ENCODE data around the gene HOXA10. TPM values are rescaled to one million over a fixed set of nuclear protein-coding genes. Genes with fewer than 3 reads are reported as not detected.
A peak's percentile ranks its signal among the peaks of the same experiment; 100 is the strongest.

The HOXA10 gene
- polyA plus RNA-seq, 2 donors = 0.09 to 0.16 TPM

GRCh38 chr7:27168265-27168947 is 5.7 kb downstream of the HOXA10 start:
- Histone ChIP-seq H3K4me3 (ENCODE audit: low read depth in 1 of 2, low read length in 2 of 2) (no peak overlapping the region), H3K9me3 (ENCODE audit: control insufficient read depth in 2 of 2, insufficient read depth in 1 of 2, low read depth in 1 of 2, low read length in 1 of 2) (peaks cover 0 to 12% of the 10 kb centered on the region in 2 donors), H3K4me1 (ENCODE audit: control insufficient read depth in 2 of 2, insufficient read depth in 2 of 2, low read length in 1 of 2) (peaks cover 2 to 7% of the 10 kb centered on the region in 2 donors), H3K27ac (ENCODE audit: low read depth in 2 of 2, low read length in 1 of 2) (no peak overlapping the region), H3K36me3 (ENCODE audit: control insufficient read depth in 2 of 2, insufficient read depth in 2 of 2, low read length in 1 of 2) (no peaks in the 10 kb centered on the region), H3K27me3 (ENCODE audit: control insufficient read depth in 1 of 2, insufficient read depth in 2 of 2, low read length in 2 of 2) (peaks cover 5 to 69% of the 10 kb centered on the region in 2 donors)
- 30 to 56% methylated on average over 25 of the region's 25 CpGs for WGBS, 2 donors

- WGBS, 2 donors = 38 to 59% methylated on average over 4 of the region's 4 CpGs
- H3K27me3 ChIP-seq (ENCODE audit: control insufficient read depth in 1 of 2, insufficient read depth in 2 of 2, low read length in 2 of 2) = peaks cover 5 to 65% of the 10 kb centered on the region in 2 donors
These were observed 6.2 kb downstream of the HOXA10 start for GRCh38 chr7:27167916-27168264.

GRCh38 chr7:27166531-27167505 is 7.3 kb downstream of the HOXA10 start:
- Histone ChIP-seq H3K9me3 (ENCODE audit: control insufficient read depth in 2 of 2, insufficient read depth in 1 of 2, low read depth in 1 of 2, low read length in 1 of 2) (peaks cover 0 to 12% of the 10 kb centered on the region in 2 donors), H3K36me3 (ENCODE audit: control insufficient read depth in 2 of 2, insufficient read depth in 2 of 2, low read length in 1 of 2) (no peaks in the 10 kb centered on the region), H3K27me3 (ENCODE audit: control insufficient read depth in 1 of 2, insufficient read depth in 2 of 2, low read length in 2 of 2) (peaks cover 5 to 54% of the 10 kb centered on the region in 2 donors), H3K4me1 (ENCODE audit: control insufficient read depth in 2 of 2, insufficient read depth in 2 of 2, low read length in 1 of 2) (peaks cover 0 to 2% of the 10 kb centered on the region in 2 donors), H3K27ac (ENCODE audit: low read depth in 2 of 2, low read length in 1 of 2) (no peak overlapping the region), H3K4me3 (ENCODE audit: low read depth in 1 of 2, low read length in 2 of 2) (no peak overlapping the region)
- WGBS, 2 donors = 16 to 20% methylated on average over 50 of the region's 50 CpGs

More at GRCh38 chr7:27167916-27168264, 6.2 kb downstream of the HOXA10 start:
- H3K36me3 ChIP-seq (ENCODE audit: control insufficient read depth in 2 of 2, insufficient read depth in 2 of 2, low read length in 1 of 2) = no peaks in the 10 kb centered on the region
- peaks cover 0 to 12% of the 10 kb centered on the region in 2 donors for H3K9me3 ChIP-seq (ENCODE audit: control insufficient read depth in 2 of 2, insufficient read depth in 1 of 2, low read depth in 1 of 2, low read length in 1 of 2)
- H3K4me3 ChIP-seq (ENCODE audit: low read depth in 1 of 2, low read length in 2 of 2) = no peak overlapping the region
- H3K27ac ChIP-seq (ENCODE audit: low read depth in 2 of 2, low read length in 1 of 2) = no peak overlapping the region
- peaks cover 2 to 4% of the 10 kb centered on the region in 2 donors for H3K4me1 ChIP-seq (ENCODE audit: control insufficient read depth in 2 of 2, insufficient read depth in 2 of 2, low read length in 1 of 2)

- H3K36me3 ChIP-seq (ENCODE audit: control insufficient read depth in 2 of 2, insufficient read depth in 2 of 2, low read length in 1 of 2) = no peaks in the 10 kb centered on the region
These were observed 8.1 kb downstream of the HOXA10 start for GRCh38 chr7:27165996-27166530.

GRCh38 chr7:27165089-27165995 is 8.8 kb downstream of the HOXA10 start, which contains the start of gene HOXA9:
HOXA9 (minus strand) TSS chr7:27165537; CDS start chr7:27165457, 80 bp downstream.
- 10 to 11% methylated on average over 82 of the region's 82 CpGs for WGBS, 2 donors
- Histone ChIP-seq H3K4me1 (ENCODE audit: control insufficient read depth in 2 of 2, insufficient read depth in 2 of 2, low read length in 1 of 2) (peaks cover 2 to 4% of the 10 kb centered on the region in 2 donors), H3K27me3 (ENCODE audit: control insufficient read depth in 1 of 2, insufficient read depth in 2 of 2, low read length in 2 of 2) (peaks cover 5 to 52% of the 10 kb centered on the region in 2 donors), H3K9me3 (ENCODE audit: control insufficient read depth in 2 of 2, insufficient read depth in 1 of 2, low read depth in 1 of 2, low read length in 1 of 2) (peaks cover 0 to 12% of the 10 kb centered on the region in 2 donors), H3K27ac (ENCODE audit: low read depth in 2 of 2, low read length in 1 of 2) (no peak within 1 kb of the TSS), H3K36me3 (ENCODE audit: control insufficient read depth in 2 of 2, insufficient read depth in 2 of 2, low read length in 1 of 2) (no peaks in the 10 kb centered on the region), H3K4me3 (ENCODE audit: low read depth in 1 of 2, low read length in 2 of 2) (peak within 1 kb of the TSS; percentile 10 to 18)

More at GRCh38 chr7:27165996-27166530, 8.1 kb downstream of the HOXA10 start:
- peaks cover 0 to 12% of the 10 kb centered on the region in 2 donors for H3K9me3 ChIP-seq (ENCODE audit: control insufficient read depth in 2 of 2, insufficient read depth in 1 of 2, low read depth in 1 of 2, low read length in 1 of 2)
- H3K4me1 ChIP-seq (ENCODE audit: control insufficient read depth in 2 of 2, insufficient read depth in 2 of 2, low read length in 1 of 2) = peaks cover 0 to 2% of the 10 kb centered on the region in 2 donors
- no peak overlapping the region for H3K27ac ChIP-seq (ENCODE audit: low read depth in 2 of 2, low read length in 1 of 2)
- H3K27me3 ChIP-seq (ENCODE audit: control insufficient read depth in 1 of 2, insufficient read depth in 2 of 2, low read length in 2 of 2) = peaks cover 5 to 52% of the 10 kb centered on the region in 2 donors
- peak overlapping the region in 1 of 2 donors; percentile 10 for H3K4me3 ChIP-seq (ENCODE audit: low read depth in 1 of 2, low read length in 2 of 2)
- WGBS, 2 donors = 12 to 15% methylated on average over 41 to 46 of the region's 46 CpGs

- Histone ChIP-seq H3K36me3 (ENCODE audit: control insufficient read depth in 2 of 2, insufficient read depth in 2 of 2, low read length in 1 of 2) (no peaks in the 10 kb centered on the region), H3K27ac (ENCODE audit: low read depth in 2 of 2, low read length in 1 of 2) (no peak overlapping the region), H3K9me3 (ENCODE audit: control insufficient read depth in 2 of 2, insufficient read depth in 1 of 2, low read depth in 1 of 2, low read length in 1 of 2) (peaks cover 0 to 14% of the 10 kb centered on the region in 2 donors), H3K27me3 (ENCODE audit: control insufficient read depth in 1 of 2, insufficient read depth in 2 of 2, low read length in 2 of 2) (peaks cover 5 to 44% of the 10 kb centered on the region in 2 donors), H3K4me3 (ENCODE audit: low read depth in 1 of 2, low read length in 2 of 2) (peak overlapping the region; percentile 10 to 12), H3K4me1 (ENCODE audit: control insufficient read depth in 2 of 2, insufficient read depth in 2 of 2, low read length in 1 of 2) (peaks cover 2 to 4% of the 10 kb centered on the region in 2 donors)
- WGBS, 2 donors = 13 to 25% methylated on average over 47 of the region's 47 CpGs
These were observed 9.6 kb downstream of the HOXA10 start for GRCh38 chr7:27164367-27165088.

GRCh38 chr7:27164045-27164366 is 10.1 kb downstream of the HOXA10 start:
- WGBS, 2 donors = 49 to 58% methylated on average over 12 of the region's 12 CpGs
- H3K27ac ChIP-seq (ENCODE audit: low read depth in 2 of 2, low read length in 1 of 2) = no peak overlapping the region
- peaks cover 8 to 41% of the 10 kb centered on the region in 2 donors for H3K27me3 ChIP-seq (ENCODE audit: control insufficient read depth in 1 of 2, insufficient read depth in 2 of 2, low read length in 2 of 2)
- no peak overlapping the region for H3K4me3 ChIP-seq (ENCODE audit: low read depth in 1 of 2, low read length in 2 of 2)
- peaks cover 0 to 14% of the 10 kb centered on the region in 2 donors for H3K9me3 ChIP-seq (ENCODE audit: control insufficient read depth in 2 of 2, insufficient read depth in 1 of 2, low read depth in 1 of 2, low read length in 1 of 2)
- H3K4me1 ChIP-seq (ENCODE audit: control insufficient read depth in 2 of 2, insufficient read depth in 2 of 2, low read length in 1 of 2) = peaks cover 2 to 4% of the 10 kb centered on the region in 2 donors
- H3K36me3 ChIP-seq (ENCODE audit: control insufficient read depth in 2 of 2, insufficient read depth in 2 of 2, low read length in 1 of 2) = no peaks in the 10 kb centered on the region

GRCh38 chr7:27163288-27164044 is 10.7 kb downstream of the HOXA10 start:
- Histone ChIP-seq H3K27me3 (ENCODE audit: control insufficient read depth in 1 of 2, insufficient read depth in 2 of 2, low read length in 2 of 2) (peaks cover 7 to 44% of the 10 kb centered on the region in 2 donors), H3K4me3 (ENCODE audit: low read depth in 1 of 2, low read length in 2 of 2) (no peak overlapping the region), H3K4me1 (ENCODE audit: control insufficient read depth in 2 of 2, insufficient read depth in 2 of 2, low read length in 1 of 2) (peaks cover 2 to 4% of the 10 kb centered on the region in 2 donors), H3K9me3 (ENCODE audit: control insufficient read depth in 2 of 2, insufficient read depth in 1 of 2, low read depth in 1 of 2, low read length in 1 of 2) (peaks cover 0 to 16% of the 10 kb centered on the region in 2 donors), H3K36me3 (ENCODE audit: control insufficient read depth in 2 of 2, insufficient read depth in 2 of 2, low read length in 1 of 2) (no peaks in the 10 kb centered on the region), H3K27ac (ENCODE audit: low read depth in 2 of 2, low read length in 1 of 2) (no peak overlapping the region)
- 54 to 76% methylated on average over 24 of the region's 24 CpGs for WGBS, 2 donors
